GM18502 (cell line): ENCODE data around the gene PSPC1.
"Not testable (repeated sequence)": the region's sequence is repeated elsewhere in the genome, so short reads cannot be mapped to it uniquely, and the experiment has no call there.

Source experiments
- ATAC-seq: cut with Tn5 transposase; IDR thresholded peaks from one replicate; pipeline ENCODE4 v1.9.1; 2021; ENCODE audit warnings: mild to moderate bottlenecking; ENCODE audit not compliant: unreplicated experiment, poor library complexity

The PSPC1 gene

GRCh38 chr13:19764237-19764636, 18.5 kb downstream of the PSPC1 start:
- no peak for ATAC-seq

GRCh38 chr13:19763618-19764017, 19.1 kb downstream of the PSPC1 start:
- no peak for ATAC-seq

- ATAC-seq = no peak
Observed at GRCh38 chr13:19759669-19760068, 23.1 kb downstream of the PSPC1 start.

GRCh38 chr13:19742643-19743042, 40.1 kb downstream of the PSPC1 start:
- no peak for ATAC-seq

- ATAC-seq = no peak
Observed at GRCh38 chr13:19737844-19738557, 44.7 kb downstream of the PSPC1 start.

- ATAC-seq = no peak
Observed at GRCh38 chr13:19726611-19727010, 56.1 kb downstream of the PSPC1 start.

GRCh38 chr13:19725320-19725719, 57.4 kb downstream of the PSPC1 start:
- no peak for ATAC-seq

GRCh38 chr13:19720039-19720438, 62.7 kb downstream of the PSPC1 start:
- ATAC-seq = no peak

GRCh38 chr13:19713186-19713965, 69.4 kb downstream of the PSPC1 start:
- no peak for ATAC-seq

- not testable (repeated sequence) for ATAC-seq
Observed at GRCh38 chr13:19709782-19710181, 73.0 kb downstream of the PSPC1 start.

GRCh38 chr13:19709039-19709438, 73.7 kb downstream of the PSPC1 start:
- ATAC-seq = not testable (repeated sequence)

GRCh38 chr13:19704256-19704655, 78.5 kb downstream of the PSPC1 start:
- ATAC-seq = not testable (repeated sequence)

GRCh38 chr13:19701619-19702018, 81.1 kb downstream of the PSPC1 start:
- ATAC-seq = not testable (repeated sequence)

GRCh38 chr13:19700963-19701362, 81.8 kb downstream of the PSPC1 start:
- ATAC-seq = not testable (repeated sequence)

- ATAC-seq = no peak
Observed at GRCh38 chr13:19695829-19696228, 86.9 kb downstream of the PSPC1 start.

- ATAC-seq = no peak
Observed at GRCh38 chr13:19695428-19695827, 87.3 kb downstream of the PSPC1 start.

GRCh38 chr13:19691447-19691846, 91.3 kb downstream of the PSPC1 start:
- not testable (repeated sequence) for ATAC-seq

GRCh38 chr13:19685437-19685836, 97.3 kb downstream of the PSPC1 start:
- ATAC-seq = no peak

GRCh38 chr13:19685034-19685433, 97.7 kb downstream of the PSPC1 start:
- ATAC-seq = no peak

GRCh38 chr13:19681517-19681916, 101.2 kb downstream of the PSPC1 start:
- no peak for ATAC-seq

GRCh38 chr13:19680751-19681150, 102.0 kb downstream of the PSPC1 start:
- no peak for ATAC-seq

- no peak for ATAC-seq
Observed at GRCh38 chr13:19676168-19676567, 106.6 kb downstream of the PSPC1 start.
